NCI-H2227 (cell line): ENCODE measurements around the gene MBD5.
A peak's percentile ranks its signal among the peaks of the same experiment; 100 is the strongest.

ENCODE experiments used
- DNase-seq: peaks from one replicate; lab custom pipeline; 2025; ENCODE audit not compliant: unreplicated experiment; lab: John Stamatoyannopoulos, UW

The MBD5 gene

DNA sequence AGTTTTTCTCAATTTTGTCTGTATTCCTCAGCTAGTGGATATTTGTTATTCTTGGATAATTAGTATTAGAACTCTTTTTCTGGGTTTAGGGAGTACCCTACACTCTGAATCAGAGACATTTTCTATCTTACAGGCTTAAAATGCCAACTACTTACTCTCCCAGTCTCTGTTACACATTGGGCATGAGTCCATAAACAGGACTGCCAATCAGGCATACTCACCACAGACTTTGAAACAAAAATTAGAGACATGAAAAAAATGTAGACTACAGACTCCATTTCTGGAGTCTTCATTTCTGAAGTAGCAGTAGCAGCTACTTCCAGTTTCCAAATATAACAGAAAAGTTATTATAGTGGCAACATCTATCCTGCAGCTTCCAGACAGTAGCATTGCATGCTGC lies 279.7 kb downstream of the MBD5 start:
- DNase-seq, result no peak

DNA sequence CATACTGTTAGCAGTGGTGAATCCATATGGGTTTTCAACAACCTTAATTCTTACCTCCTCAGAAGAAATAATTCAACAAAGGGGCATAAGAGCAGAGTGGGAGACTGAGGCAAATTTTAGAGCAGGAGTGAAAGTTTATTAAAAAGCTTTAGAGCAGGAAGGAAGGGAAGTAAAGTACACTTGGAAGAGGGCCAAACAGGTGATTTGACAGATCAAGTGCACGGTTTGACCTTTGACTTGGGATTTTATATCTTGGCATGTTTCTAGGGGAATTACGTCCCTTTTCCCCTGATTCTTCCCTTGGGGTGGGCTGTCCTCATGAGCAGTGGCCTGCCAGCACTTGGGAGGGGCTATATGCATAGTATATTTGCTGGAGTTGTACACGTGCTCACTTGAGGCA lies 280.5 kb downstream of the MBD5 start:
- DNase-seq, result no peak

DNA sequence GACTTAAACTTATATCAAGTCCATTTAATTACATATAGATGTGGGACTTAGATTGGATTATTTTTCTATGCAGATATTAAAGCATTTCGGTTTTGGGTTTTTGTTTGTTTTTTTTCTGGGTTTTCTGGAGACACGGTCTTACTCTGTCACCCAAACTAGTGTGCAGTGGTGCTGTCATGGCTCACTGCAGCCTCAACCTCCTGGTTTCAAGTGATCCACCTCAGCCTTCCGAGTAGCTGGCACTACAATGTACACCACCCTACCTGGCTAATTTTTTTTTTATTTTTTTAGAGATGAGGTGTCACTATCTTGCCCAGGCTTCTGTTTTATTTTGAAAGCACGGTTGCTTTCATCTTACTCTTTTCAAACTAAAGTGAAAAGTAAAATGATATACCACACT lies 281.6 kb downstream of the MBD5 start:
- no peak for DNase-seq

DNA sequence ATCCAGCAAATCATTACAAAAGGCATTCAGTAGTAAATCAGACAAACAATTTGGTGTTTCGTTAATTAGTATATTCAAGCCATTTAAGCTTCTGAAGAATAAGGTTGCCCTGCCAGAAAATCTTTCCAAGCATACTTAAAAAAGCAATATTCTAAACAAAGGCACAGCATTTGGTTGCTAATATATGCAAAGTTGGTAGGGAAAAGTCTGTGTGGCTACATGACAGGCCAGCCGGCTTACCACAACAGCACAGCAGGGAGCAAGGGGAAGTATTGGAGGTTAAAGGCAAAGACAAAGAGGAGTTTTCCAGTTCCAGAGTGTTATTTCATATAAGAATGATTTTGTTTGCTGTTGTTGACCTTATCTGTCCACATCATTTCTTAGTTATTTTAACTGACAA lies 282.3 kb downstream of the MBD5 start:
- DNase-seq, result no peak

DNA sequence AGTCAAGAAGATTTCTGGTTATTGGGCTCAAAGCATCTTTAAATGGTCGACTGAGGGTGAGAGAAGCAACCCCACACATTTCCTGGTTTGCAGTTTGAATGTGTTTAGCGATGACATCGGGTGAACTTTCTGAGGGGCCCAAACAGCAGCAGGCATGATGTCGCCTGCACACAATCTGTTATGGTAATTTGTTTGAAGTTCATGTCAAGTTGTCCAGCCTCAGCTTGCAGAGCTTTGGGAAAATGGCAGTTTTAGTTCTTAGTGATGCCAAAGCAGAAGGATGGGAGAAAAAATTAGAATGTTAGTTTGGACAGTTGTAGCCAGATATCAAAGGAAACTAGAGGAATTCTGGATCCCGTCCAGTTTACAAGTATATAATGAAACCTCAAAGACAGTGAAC lies 284.6 kb downstream of the MBD5 start:
- DNase-seq, result no peak

DNA sequence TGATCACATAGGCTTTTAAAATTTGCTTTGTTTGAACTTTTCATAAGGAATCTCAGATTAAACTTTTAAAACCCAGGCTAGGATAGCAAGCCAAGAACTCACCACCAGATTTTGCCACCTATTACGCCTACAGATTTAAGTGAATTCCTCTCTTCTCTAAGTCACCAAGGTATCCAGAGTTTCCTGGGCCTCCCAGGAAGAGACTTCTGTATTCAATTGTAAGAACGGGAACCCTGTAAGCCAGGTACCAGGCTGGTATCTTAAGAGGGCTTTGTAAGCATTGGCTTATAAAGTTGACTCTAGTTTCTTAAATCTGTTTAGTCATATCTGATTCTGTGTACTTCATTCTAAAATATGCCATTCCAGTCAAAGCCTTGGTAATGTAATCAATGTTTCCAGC lies 285.1 kb downstream of the MBD5 start:
- no peak for DNase-seq

- no peak for DNase-seq
Measured at GRCh38 chr2:148317598-148317997, 296.7 kb downstream of the MBD5 start.

DNA sequence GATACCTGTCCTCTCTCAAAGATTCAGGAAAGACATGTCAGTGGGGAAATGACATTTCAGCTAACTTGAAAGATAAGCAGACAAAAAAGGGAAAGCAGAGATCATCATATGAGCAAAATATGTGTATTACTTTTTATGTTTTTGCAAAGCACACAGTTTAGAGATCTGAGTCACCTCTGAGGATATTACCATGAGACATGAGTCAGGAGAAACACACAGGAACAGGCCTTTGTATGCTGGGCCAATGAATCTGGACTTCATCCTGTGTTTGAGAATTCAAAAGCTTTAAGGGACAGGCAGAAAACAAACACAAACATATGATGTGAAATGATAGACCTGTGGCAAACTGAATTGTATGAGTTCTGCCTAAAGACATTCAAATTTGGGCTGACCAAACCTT lies 317.6 kb downstream of the MBD5 start:
- no peak for DNase-seq

- no peak for DNase-seq
Measured at GRCh38 chr2:148342086-148342485, 321.2 kb downstream of the MBD5 start.

GRCh38 chr2:148350199-148350598 lies 329.3 kb downstream of the MBD5 start:
- DNase-seq, result no peak

GRCh38 chr2:148351437-148352143 lies 330.7 kb downstream of the MBD5 start:
- DNase-seq, result no peak

- DNase-seq, result no peak
Measured at GRCh38 chr2:148358375-148358774, 337.5 kb downstream of the MBD5 start.

DNA sequence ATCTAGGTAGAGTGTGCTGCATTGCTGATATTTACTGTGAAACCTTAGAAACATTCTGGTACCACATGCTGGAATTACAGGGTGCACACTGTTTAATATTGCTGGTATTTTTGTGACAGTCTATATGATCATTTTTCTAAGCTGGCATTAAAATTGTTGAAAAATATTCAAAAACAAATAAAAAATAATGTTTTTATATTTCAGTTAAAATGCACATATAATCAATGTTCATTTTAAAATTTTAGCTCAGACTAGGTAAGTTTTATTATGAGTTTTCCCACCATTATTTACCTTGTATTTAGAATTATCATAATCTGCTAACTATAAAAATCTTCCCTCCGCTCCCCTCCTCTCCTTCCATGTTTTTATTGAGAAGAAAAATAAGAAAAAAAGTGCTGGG lies 339.8 kb downstream of the MBD5 start:
- DNase-seq, result no peak

DNA sequence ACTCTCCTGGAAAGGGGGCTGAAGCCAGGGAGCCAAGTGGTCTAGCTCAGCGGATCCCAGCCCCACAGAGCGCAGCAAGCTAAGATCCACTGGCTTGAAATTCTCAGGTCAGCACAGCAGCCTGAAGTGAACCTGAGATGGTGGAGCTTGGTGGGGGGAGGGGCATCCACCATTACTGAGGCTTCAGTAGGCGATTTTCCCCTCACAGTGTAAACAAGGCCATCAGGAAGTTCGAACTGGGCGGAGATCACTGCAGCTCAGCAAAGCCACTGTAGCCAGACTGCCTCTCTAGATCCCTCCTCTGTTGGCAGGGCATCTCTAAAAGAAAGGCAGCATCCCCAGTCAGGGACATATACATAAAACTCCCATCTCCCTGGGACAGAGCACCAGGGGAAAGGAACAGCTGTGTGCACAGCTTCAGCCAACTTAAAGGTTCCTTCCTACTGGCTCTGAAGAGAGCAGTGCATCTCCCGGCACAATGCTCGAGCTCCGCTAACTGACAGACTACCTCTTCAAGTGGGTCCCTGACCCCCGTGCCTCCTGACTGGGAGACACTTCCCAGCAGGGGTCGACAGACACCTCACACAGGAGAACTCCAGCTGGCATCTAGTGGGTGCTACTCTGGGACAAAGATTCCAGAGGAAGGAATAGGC lies 341.4 kb downstream of the MBD5 start:
- DNase-seq, result peak; percentile 44

DNA sequence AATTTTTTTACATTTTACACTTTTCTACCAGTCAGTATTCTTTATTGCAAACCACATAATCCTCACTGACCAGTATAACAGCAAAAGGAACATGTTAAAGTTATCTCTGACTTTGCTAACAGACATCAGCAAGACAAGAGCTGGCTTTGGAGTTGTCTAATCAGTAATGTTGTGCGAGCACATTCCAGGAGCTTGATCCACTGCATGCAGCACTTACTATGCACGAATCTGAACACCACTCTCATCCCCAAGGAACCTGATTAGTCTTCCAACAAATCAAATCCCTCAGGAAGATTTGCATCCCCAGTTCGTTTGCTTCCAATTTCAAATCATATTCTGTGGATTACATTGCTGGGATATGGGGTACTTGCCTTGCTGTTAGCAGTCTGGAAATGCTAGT lies 354.3 kb downstream of the MBD5 start:
- DNase-seq, result no peak

DNA sequence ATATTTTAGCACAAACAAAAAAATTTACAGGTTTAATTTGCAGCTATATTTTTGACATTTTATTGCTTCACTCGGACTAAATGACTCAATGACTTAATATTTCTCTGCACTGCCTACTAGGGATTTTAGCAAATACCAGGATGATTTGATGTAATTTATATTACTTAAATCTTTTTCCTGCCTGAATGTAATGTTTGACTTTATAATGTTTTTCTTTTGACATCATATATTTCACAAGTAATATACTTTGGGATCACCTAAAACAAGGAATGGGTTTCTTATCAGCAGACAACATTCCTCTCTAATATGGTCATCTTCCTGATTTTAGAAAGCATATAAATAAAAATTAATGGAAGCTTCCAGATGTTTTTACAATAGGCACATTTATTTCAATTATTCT lies 370.4 kb downstream of the MBD5 start:
- no peak for DNase-seq

DNA sequence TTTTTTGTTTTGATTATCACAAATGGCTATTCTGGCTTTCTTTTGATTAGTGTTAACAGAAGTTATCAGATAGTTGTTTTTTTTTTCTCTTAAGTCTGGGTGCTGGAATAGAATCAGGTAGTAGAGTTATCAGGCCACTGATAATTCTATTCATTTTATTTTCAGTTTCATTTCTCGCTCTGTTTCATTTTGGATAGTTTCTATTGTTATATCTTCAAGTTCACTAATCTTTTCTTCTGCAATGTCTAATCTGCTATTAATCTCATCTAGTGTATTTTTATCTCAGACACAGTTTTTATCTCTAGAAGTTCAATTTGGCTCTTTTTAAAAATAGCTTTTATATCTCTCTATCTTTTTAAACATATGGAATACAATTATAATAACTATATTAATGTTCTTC lies 381.9 kb downstream of the MBD5 start:
- DNase-seq, result no peak

GRCh38 chr2:148410899-148411298 lies 390.0 kb downstream of the MBD5 start:
- no peak for DNase-seq

DNA sequence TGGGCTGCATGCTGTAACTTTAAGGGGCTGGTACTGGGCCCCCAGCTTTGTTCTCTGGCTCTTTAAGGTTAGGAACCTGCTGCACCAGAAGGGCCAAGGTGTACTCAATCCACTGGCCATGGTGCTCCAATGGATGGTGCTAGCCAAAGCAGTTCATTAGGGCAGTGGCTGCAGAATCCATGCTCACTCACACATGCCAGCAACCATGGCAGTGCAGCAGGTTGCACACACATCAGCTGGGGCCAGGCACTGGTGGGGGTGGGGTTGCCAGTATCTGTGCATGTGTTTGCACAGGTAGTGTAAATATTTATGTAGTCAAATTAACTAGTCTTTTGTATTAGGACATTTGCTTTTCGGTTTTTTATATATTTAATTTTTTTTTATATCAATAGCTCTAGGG lies 395.4 kb downstream of the MBD5 start:
- no peak for DNase-seq

DNA sequence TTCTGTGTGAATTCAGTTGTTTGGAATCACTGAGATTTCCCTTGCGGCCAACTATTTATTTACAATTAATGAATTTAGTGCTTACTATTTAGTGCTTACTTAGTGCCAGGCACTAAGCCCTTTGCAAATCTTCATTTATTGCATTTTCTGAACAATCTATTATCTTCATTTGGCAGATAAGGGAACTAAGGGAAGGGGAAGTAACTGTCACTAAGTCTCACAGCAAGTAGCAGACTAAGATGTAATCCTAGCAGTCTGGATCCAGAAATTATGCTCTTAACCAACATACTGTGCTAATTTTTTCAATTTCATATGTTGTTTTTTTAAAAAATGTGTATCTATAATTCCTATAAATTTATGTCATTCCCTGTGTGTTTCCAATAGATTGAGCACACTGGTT lies 409.2 kb downstream of the MBD5 start:
- DNase-seq, result no peak

DNA sequence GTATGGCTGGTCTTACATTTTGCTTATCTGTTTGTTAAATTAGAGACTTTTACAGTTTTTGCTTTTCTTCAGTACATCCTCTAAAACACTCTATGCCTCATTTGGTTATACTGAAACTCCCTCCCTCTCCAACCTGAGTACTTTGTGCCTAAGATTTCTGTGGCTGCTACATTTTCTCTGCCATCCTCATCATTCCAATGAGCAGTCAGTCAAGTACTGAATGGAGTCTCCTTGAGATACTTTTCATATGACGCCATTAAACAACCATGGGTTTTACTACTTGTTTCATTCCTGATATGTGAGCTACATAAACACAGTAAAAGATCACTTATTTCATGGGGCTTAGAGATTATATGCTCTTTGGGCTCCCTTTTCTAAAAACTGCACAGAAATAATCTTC lies 427.0 kb downstream of the MBD5 start:
- no peak for DNase-seq

GRCh38 chr2:148450531-148450930 lies 429.6 kb downstream of the MBD5 start:
- DNase-seq, result no peak

GRCh38 chr2:148451046-148451445 lies 430.2 kb downstream of the MBD5 start:
- no peak for DNase-seq
